MM.1S (cell line): Measurements from ENCODE around the gene ADAM10.

ENCODE experiments used
- DNase-seq: peaks from one replicate; pipeline ENCODE4 v3.0.0-alpha.2; 2015
- H2AFZ ChIP-seq: fragments of 300-600 bp; sonication (generic); 2 replicates; pipeline ENCODE4 v1.6.0; 2016; ENCODE audit warnings: antibody characterized with exemption, low read length
- H3F3A ChIP-seq: fragments of 300-600 bp; sonication (generic); 2 replicates; pipeline ENCODE4 v1.6.1; 2016; ENCODE audit warnings: mild to moderate bottlenecking, antibody characterized with exemption, low read length, moderate library complexity, mixed read lengths; ENCODE audit not compliant: insufficient read depth
- H3K27ac ChIP-seq: fragments of 300-600 bp; sonication (generic); 2 replicates; pipeline ENCODE4 v1.5.1; 2016; ENCODE audit warnings: mild to moderate bottlenecking, low read length
- H3K27me3 ChIP-seq: fragments of 300-600 bp; sonication (generic); replicated peaks from 2 replicates; pipeline ENCODE4 v1.6.0; 2016; ENCODE audit warnings: low read length; ENCODE audit not compliant: insufficient read depth
- H3K36me3 ChIP-seq: fragments of 300-600 bp; sonication (generic); replicated peaks from 2 replicates; pipeline ENCODE4 v1.6.1; 2016; ENCODE audit warnings: mild to moderate bottlenecking, low read length, mixed read lengths; ENCODE audit not compliant: insufficient read depth
- H3K4me1 ChIP-seq: fragments of 300-600 bp; sonication (generic); 2 replicates; pipeline ENCODE4 v1.6.1; 2016; ENCODE audit warnings: low read length, mixed read lengths
- H3K4me2 ChIP-seq: fragments of 300-600 bp; sonication (generic); 2 replicates; pipeline ENCODE4 v1.6.0; 2016; ENCODE audit warnings: low read depth, low read length
- H3K4me3 ChIP-seq: fragments of 300-600 bp; sonication (generic); 2 replicates; pipeline ENCODE4 v1.5.1; 2016; ENCODE audit warnings: low read length, mixed read lengths
- H3K79me2 ChIP-seq: fragments of 300-600 bp; sonication (generic); 2 replicates; pipeline ENCODE4 v1.6.1; 2016; ENCODE audit warnings: mixed run types, low read length, mixed read lengths
- H3K9ac ChIP-seq: fragments of 300-600 bp; sonication (generic); 2 replicates; pipeline ENCODE4 v1.6.1; 2016; ENCODE audit warnings: low read length, mixed read lengths
- H3K9me2 ChIP-seq: fragments of 300-600 bp; sonication (generic); replicated peaks from 2 replicates; pipeline ENCODE4 v1.6.1; 2016; ENCODE audit warnings: mild to moderate bottlenecking, low read length, mixed read lengths; ENCODE audit not compliant: insufficient read depth
- H3K9me3 ChIP-seq: fragments of 300-600 bp; sonication (generic); replicated peaks from 2 replicates; pipeline ENCODE4 v1.6.1; 2016; ENCODE audit warnings: mild to moderate bottlenecking, low read length, mixed read lengths; ENCODE audit not compliant: insufficient read depth
- H4K20me1 ChIP-seq: fragments of 300-600 bp; sonication (generic); 2 replicates; pipeline ENCODE4 v1.6.1; 2016; ENCODE audit warnings: mild to moderate bottlenecking, low read length, moderate library complexity, mixed read lengths; ENCODE audit not compliant: insufficient read depth
- CTCF ChIP-seq: fragments of 300-600 bp; sonication (generic); IDR thresholded peaks from 2 replicates; pipeline ENCODE4 v1.5.1; 2016; ENCODE audit warnings: antibody characterized with exemption, low read length, mixed read lengths
- EZH2 ChIP-seq: fragments of 300-600 bp; sonication (generic); optimal IDR thresholded peaks from 2 replicates; pipeline ENCODE3; 2017; ENCODE audit warnings: low read depth, mild to moderate bottlenecking, antibody characterized with exemption, low read length, mixed read lengths
- EZH2phosphoT487 ChIP-seq: fragments of 300-600 bp; sonication (generic); IDR thresholded peaks from 2 replicates; pipeline ENCODE4 v1.6.1; 2018; ENCODE audit warnings: antibody characterized with exemption, low read length

Gene ADAM10

DNA sequence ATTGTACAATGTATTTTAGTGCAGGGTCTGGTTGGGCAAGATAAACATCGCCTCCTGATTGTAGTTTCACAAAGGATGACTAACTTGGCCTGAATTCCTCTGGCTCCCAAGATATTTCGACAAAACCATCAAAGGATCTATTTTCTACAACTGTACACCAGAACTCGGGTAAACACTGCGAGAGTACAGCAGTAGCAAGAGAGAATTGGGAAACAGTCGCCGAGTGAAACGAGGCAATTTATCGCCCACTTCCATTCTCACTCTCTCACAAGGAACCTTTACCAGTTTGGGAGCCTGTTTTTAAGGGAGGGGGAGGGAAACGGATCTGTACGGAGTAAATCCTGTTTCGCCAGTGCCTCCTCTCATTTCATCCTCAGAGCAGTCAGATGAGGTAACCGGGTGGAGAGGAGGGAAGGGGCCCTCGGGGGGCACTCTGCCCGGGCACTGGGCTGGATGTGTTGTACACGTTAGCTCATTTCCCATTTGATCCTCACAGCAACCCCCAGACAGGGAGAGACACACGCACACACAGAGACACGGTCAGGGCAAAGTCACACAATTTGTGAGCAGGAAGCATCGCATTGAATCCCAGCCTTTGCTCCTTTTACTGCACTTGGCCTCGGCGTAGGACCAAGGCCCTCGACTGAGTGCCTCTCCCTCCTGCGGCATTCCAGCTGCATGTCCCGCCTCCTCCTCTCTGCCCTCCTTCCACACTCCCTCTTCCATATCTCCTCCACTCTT is 197.6 kb downstream of the ADAM10 start:
- no peak overlapping the region for H3K4me2 ChIP-seq
- no peaks in the 10 kb centered on the region for H3K9me2 ChIP-seq
- H4K20me1 ChIP-seq: no peaks in the 10 kb centered on the region
- H3K36me3 ChIP-seq: no peaks in the 10 kb centered on the region
- TF ChIP-seq EZH2phosphoT487 (no peak), EZH2 (no peak), CTCF (no peak)
- H2AFZ ChIP-seq: no peak overlapping the region
- no peak overlapping the region for H3K9ac ChIP-seq
- no peak overlapping the region for H3K27ac ChIP-seq
- H3K79me2 ChIP-seq: no peaks in the 10 kb centered on the region
- no peaks in the 10 kb centered on the region for H3F3A ChIP-seq
- H3K9me3 ChIP-seq: no peaks in the 10 kb centered on the region
- DNase-seq: no peak
- H3K27me3 ChIP-seq: peaks cover 5% of the 10 kb centered on the region; the same call in 1 of the 2 replicates
- 0 out of 2 replicates have a peak, but pooled peaks cover 7% of the 10 kb centered on the region for H3K4me1 ChIP-seq
- no peak overlapping the region for H3K4me3 ChIP-seq

DNA sequence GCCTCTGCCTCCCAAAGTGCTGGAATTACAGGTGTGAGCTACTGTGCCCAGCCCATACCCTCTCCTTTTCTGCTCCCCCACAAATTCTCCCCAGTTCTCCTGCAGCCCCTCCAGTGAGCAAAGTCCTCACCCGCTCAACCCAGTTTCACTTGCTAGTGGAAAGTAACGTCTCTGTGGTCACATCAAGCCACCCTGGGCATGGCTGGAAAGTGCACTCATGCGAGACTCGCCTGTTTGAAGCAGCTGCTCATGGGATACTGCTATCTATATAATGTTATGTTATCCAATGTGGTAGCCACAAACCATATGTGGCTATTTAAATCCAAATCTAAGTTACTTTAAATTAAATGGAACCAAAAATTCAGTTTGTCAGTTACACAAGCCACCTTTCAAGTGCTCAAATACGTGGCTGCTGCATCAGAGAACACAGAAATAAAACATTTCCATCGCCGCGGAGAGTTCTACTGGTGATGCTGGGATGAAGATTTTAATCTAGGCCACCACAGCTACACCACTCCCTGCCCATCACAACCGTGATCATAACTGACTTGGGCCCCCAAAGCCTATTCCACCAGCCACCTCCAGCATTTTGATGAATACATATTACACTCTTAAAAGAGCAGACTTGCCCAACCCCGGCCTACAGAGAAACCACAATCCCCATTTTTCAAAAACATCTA is 198.3 kb downstream of the ADAM10 start:
- H3K4me3 ChIP-seq: no peak overlapping the region
- 0 out of 2 replicates have a peak, but pooled peaks cover 2% of the 10 kb centered on the region for H3K4me1 ChIP-seq
- no peak overlapping the region for H3K4me2 ChIP-seq
- no peak overlapping the region for H2AFZ ChIP-seq
- H4K20me1 ChIP-seq: no peaks in the 10 kb centered on the region
- H3K27ac ChIP-seq: no peak overlapping the region
- TF ChIP-seq EZH2phosphoT487 (no peak), EZH2 (no peak), CTCF (no peak)
- H3K79me2 ChIP-seq: no peaks in the 10 kb centered on the region
- peaks cover 5% of the 10 kb centered on the region; the same call in 1 of the 2 replicates for H3K27me3 ChIP-seq
- H3K9me3 ChIP-seq: no peaks in the 10 kb centered on the region
- H3K36me3 ChIP-seq: no peaks in the 10 kb centered on the region
- no peaks in the 10 kb centered on the region for H3F3A ChIP-seq
- no peaks in the 10 kb centered on the region for H3K9me2 ChIP-seq
- no peak for DNase-seq
- H3K9ac ChIP-seq: no peak overlapping the region

GRCh38 chr15:58549785-58550074 is 199.8 kb downstream of the ADAM10 start:
- H4K20me1 ChIP-seq: no peaks in the 10 kb centered on the region
- H3K9me3 ChIP-seq: no peaks in the 10 kb centered on the region
- no peak for DNase-seq
- H3K27me3 ChIP-seq: peaks cover 3% of the 10 kb centered on the region; the same call in 1 of the 2 replicates
- no peaks in the 10 kb centered on the region for H3K9me2 ChIP-seq
- no peak overlapping the region for H3K9ac ChIP-seq
- no peak overlapping the region for H2AFZ ChIP-seq
- no peak overlapping the region for H3K27ac ChIP-seq
- H3K4me1 ChIP-seq: no peaks in the 10 kb centered on the region
- H3K4me3 ChIP-seq: no peak overlapping the region
- no peaks in the 10 kb centered on the region for H3F3A ChIP-seq
- no peak overlapping the region for H3K4me2 ChIP-seq
- no peaks in the 10 kb centered on the region for H3K36me3 ChIP-seq
- TF ChIP-seq CTCF: no peak
- TF ChIP-seq EZH2: no peak
- no peak for TF ChIP-seq EZH2phosphoT487
- H3K79me2 ChIP-seq: no peaks in the 10 kb centered on the region
